ENCODE data around the gene CAMTA1.

Gene CAMTA1

GRCh38 chr1:7770997-7771822 lies 986.0 kb downstream of the CAMTA1 start, which contains the start of gene VAMP3 (continued):
- TF ChIP-seq ZSCAN5A (tag by site-specific recombination; IDR thresholded peaks at IDR 0.05) (no peak), ZNF548 (tag by site-specific recombination; IDR thresholded peaks at IDR 0.05) (no peak), ZFP41 (tag by site-specific recombination; IDR thresholded peaks at IDR 0.05; ENCODE audit: borderline replicate concordance) (no peak), HOXA7 (CRISPR knock-in tag; IDR thresholded peaks at IDR 0.05; ENCODE audit: borderline replicate concordance) (no peak), ZNF639 (tag by site-specific recombination; IDR thresholded peaks at IDR 0.05) (no peak), ZNF37A (tag by site-specific recombination; IDR thresholded peaks at IDR 0.05) (no peak), GFI1B (tag by site-specific recombination; IDR thresholded peaks at IDR 0.05) (no peak), ZNF707 (tag by site-specific recombination; IDR thresholded peaks at IDR 0.05) (no peak), ZNF777 (tag by site-specific recombination; IDR thresholded peaks at IDR 0.05; ENCODE audit: borderline replicate concordance) (no peak), ZNF169 (tag by site-specific recombination; IDR thresholded peaks at IDR 0.05) (no peak), ZNF837 (tag by site-specific recombination; IDR thresholded peaks at IDR 0.05) (no peak), ZNF354C (tag by site-specific recombination; IDR thresholded peaks at IDR 0.05; ENCODE audit: borderline replicate concordance, low read depth) (no peak), KLF8 (tag by site-specific recombination; IDR thresholded peaks at IDR 0.05) (peak; percentile 100), ZNF792 (tag by site-specific recombination; IDR thresholded peaks at IDR 0.05) (no peak), BCL11B (tag by site-specific recombination; IDR thresholded peaks at IDR 0.05; ENCODE audit: low read depth) (no peak), ZNF132 (tag by site-specific recombination; IDR thresholded peaks at IDR 0.05; ENCODE audit: borderline replicate concordance) (no peak), ZNF664 (tag by site-specific recombination; IDR thresholded peaks at IDR 0.05) (no peak), ELK4 (IDR thresholded peaks at IDR 0.05; ENCODE audit: borderline replicate concordance, low read depth, low read length) (no peak), ZNF221 (tag by site-specific recombination; IDR thresholded peaks at IDR 0.05; ENCODE audit: borderline replicate concordance) (no peak), ZNF140 (tag by site-specific recombination; IDR thresholded peaks at IDR 0.05) (no peak), ZNF626 (tag by site-specific recombination; IDR thresholded peaks at IDR 0.05) (no peak), ZNF555 (tag by site-specific recombination; conservative IDR thresholded peaks at IDR 0.05) (no peak), ZNF133 (tag by site-specific recombination; IDR thresholded peaks at IDR 0.05) (no peak), ZNF596 (tag by site-specific recombination; IDR thresholded peaks at IDR 0.05) (no peak), TRIM28 (IDR thresholded peaks at IDR 0.05; ENCODE audit: borderline replicate concordance, low read length) (no peak), ZIC2 (tag by site-specific recombination; IDR thresholded peaks at IDR 0.05) (no peak), ZNF560 (tag by site-specific recombination; IDR thresholded peaks at IDR 0.05; ENCODE audit: borderline replicate concordance) (no peak), ZNF155 (tag by site-specific recombination; IDR thresholded peaks at IDR 0.05) (no peak)
- TF ChIP-seq, protein P1, sequence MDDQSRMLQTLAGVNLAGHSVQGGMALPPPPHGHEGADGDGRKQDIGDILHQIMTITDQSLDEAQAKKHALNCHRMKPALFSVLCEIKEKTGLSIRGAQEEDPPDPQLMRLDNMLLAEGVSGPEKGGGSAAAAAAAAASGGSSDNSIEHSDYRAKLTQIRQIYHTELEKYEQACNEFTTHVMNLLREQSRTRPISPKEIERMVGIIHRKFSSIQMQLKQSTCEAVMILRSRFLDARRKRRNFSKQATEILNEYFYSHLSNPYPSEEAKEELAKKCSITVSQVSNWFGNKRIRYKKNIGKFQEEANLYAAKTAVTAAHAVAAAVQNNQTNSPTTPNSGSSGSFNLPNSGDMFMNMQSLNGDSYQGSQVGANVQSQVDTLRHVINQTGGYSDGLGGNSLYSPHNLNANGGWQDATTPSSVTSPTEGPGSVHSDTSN (CRISPR knock-in tag; IDR thresholded peaks at IDR 0.05), result peak; percentile 77
- TF ChIP-seq, protein P2, sequence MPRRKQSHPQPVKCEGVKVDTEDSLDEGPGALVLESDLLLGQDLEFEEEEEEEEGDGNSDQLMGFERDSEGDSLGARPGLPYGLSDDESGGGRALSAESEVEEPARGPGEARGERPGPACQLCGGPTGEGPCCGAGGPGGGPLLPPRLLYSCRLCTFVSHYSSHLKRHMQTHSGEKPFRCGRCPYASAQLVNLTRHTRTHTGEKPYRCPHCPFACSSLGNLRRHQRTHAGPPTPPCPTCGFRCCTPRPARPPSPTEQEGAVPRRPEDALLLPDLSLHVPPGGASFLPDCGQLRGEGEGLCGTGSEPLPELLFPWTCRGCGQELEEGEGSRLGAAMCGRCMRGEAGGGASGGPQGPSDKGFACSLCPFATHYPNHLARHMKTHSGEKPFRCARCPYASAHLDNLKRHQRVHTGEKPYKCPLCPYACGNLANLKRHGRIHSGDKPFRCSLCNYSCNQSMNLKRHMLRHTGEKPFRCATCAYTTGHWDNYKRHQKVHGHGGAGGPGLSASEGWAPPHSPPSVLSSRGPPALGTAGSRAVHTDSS (tag by site-specific recombination; IDR thresholded peaks at IDR 0.05), result no peak
- TF ChIP-seq, protein P3, sequence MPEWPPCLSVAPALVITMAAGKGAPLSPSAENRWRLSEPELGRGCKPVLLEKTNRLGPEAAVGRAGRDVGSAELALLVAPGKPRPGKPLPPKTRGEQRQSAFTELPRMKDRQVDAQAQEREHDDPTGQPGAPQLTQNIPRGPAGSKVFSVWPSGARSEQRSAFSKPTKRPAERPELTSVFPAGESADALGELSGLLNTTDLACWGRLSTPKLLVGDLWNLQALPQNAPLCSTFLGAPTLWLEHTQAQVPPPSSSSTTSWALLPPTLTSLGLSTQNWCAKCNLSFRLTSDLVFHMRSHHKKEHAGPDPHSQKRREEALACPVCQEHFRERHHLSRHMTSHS (tag by site-specific recombination; IDR thresholded peaks at IDR 0.05), result no peak
- TF ChIP-seq, protein P4, sequence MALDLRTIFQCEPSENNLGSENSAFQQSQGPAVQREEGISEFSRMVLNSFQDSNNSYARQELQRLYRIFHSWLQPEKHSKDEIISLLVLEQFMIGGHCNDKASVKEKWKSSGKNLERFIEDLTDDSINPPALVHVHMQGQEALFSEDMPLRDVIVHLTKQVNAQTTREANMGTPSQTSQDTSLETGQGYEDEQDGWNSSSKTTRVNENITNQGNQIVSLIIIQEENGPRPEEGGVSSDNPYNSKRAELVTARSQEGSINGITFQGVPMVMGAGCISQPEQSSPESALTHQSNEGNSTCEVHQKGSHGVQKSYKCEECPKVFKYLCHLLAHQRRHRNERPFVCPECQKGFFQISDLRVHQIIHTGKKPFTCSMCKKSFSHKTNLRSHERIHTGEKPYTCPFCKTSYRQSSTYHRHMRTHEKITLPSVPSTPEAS (tag by site-specific recombination; IDR thresholded peaks at IDR 0.05), result no peak

Data from HEK293 (cell line).